SK-N-DZ (cell line): Measurements from ENCODE around the gene RTN4R.
"Not testable (repeated sequence)": the region's sequence is repeated elsewhere in the genome, so short reads cannot be mapped to it uniquely, and the experiment has no call there.

Source experiments
- DNase-seq: peaks from one replicate; pipeline ENCODE4 v3.0.0-alpha.2; 2015; ENCODE audit warnings: low spot score

Gene RTN4R

DNA sequence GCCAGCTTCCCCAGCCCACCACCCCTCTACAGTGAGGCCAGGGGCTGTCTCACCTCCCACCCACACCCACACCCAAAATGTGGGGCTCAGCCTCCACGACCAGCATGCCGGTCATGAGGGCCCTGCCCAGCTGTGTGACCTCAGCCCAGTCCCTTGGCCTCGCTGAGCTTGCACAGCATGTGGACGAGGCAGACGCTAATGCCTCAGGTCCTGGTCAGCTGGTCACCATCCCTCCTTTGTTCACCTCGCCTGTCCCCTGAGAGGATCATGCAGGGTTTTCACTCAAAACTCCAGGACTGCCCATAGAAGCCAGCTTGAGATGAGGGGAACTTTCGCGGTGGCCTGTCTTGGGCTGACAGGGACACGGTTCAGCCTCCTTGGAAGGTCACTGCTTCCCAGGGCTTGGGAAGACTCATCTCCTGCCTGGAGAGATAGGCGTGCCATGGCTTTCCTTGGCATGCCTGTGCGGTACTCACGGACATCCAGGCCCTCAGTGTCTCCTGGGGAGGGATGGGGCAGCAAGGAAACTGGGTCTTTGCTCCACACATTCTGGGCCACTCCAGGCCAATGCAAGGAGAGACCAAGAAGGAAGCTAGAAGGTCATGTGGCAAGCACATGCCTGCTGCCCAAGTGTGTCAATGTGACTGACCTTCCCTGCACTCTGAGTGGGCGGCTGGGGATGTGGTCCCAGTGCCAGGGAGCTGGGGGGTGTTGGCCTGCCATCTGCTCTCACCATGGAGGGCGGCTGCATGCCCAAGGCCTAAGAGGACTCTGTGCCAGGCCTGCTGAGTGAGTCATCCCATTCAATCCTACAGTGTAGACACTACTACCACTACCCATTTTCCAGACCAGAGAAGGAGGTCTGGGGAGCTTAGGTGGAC lies 3.2 kb upstream of the RTN4R start:
- DNase-seq, result no peak

DNA sequence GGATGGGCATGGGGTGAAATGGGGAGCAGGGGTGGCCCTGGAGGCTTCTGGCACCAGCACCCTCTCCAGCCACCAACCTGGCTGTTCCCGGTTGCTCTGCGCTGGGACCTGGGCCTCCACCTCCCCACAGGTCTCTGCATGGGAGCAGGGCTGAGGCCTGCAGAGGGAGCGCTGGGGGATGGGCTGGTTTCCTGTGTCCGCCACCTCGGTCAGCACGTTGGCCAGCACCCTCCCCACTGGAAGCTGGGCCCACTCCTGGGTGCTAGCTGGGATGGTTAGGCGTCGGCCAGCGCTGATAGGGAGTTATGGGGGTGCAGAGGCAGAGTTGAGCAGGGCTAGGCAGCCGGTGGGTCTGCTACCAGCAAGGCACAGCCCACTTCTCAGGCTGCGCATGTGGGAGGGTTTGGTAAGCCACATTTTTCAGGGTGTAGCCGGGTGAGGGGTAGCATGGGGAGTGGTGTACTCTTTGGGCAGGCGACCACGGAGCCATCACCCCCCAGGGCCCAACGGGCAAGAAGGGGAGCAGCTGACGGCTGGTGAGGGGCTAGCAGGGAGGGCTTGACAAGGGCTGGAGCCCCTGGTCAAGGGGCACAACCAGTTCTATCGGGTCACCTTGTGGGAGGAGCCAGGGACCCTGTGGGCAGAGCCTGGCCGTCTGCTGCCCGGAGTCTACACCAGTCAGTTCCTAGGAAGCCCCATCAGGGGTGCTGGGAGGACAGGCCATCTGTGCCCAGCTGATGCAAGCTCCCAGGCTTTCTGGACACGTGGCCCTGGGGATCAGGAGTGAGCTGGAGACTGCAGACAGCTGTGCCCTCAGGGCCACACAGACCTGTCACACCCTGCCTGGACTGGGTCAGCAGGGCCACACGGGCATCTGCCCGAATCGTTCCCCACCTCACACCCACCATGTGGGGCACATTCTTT lies 2.3 kb upstream of the RTN4R start:
- DNase-seq, result not testable (repeated sequence)

GRCh38 chr22:20269673-20270072 lies 1.6 kb upstream of the RTN4R start:
- DNase-seq, result not testable (repeated sequence)

- not testable (repeated sequence) for DNase-seq
These were observed 1.1 kb upstream of the RTN4R start for GRCh38 chr22:20269201-20269600.

DNA sequence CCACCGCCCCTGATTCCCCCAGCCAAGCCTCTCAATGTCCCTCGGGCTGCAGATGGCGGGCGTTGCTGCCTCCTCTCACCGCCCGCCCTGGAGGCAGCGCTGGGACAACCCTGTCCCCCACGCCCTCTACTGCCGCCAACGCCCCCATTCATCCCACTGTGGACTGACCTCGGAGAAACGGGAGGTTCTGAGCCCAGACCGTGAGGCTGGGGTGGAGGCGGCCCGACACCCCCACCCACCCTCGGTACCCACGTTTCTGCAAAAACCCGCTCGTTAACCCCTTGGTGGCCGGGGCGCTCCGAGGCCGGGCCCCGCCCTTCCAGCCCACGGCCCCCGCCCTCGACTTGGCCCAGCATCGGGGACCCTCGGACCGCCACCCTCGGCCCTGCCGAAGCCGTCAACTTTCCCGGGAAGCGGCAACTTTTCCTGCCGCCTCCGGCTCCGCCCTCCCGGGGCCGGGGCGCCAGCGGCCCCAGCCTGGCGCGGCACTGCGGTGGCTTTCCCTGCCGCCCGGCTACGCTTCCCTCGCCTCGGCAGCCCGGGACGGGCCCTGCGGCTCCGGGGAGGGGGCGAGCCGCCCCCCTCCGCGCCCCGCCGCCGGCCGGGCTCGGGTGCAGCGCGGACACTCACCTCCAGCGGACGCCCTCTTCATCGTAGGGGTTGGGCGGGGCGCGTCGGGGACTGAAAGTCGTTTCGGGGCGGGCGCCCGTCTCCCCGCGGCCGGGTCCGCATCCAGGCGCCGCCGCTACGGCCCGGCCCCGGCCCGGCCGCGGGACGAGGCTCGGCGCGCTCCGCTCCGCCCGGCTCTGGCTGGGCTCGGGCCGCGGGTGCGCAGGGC lies 458 bp downstream of the RTN4R start:
- no peak for DNase-seq

DNA sequence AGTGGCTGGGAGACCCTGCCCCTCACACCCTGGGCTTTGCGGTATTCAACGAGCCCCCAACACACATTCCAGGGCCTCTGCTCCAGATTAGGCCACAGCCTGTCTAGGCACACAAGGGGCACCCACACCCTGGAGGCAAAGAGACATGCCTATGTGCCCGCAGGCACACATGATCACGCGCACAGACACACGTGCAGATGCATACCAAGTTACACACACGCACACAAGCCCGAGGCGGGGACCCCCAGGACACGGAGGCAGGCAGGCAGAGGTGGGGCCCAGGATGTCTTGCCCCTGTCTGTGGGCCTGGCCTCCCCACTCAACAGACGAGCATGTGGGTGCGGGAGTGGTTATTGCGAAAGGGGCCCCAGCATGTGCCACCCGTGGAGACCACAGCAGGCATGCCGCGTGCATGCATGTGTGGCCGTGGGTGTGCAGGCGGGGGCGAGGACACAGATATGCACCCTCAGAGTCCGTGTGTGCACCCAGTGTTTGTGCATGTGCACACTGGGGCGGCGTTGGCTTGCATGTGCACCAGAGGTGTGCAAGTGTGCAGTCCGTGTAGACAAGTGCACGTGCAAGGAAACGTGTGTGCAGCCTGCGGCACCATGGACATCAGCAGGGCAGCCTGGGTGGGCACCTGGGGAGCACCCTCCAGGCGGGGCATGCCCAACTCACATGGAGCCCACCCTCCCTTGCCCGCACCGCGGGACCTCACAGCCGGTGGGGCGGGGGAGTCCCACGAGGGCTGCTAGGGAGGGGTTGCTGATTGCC lies 1.3 kb downstream of the RTN4R start:
- not testable (repeated sequence) for DNase-seq

DNA sequence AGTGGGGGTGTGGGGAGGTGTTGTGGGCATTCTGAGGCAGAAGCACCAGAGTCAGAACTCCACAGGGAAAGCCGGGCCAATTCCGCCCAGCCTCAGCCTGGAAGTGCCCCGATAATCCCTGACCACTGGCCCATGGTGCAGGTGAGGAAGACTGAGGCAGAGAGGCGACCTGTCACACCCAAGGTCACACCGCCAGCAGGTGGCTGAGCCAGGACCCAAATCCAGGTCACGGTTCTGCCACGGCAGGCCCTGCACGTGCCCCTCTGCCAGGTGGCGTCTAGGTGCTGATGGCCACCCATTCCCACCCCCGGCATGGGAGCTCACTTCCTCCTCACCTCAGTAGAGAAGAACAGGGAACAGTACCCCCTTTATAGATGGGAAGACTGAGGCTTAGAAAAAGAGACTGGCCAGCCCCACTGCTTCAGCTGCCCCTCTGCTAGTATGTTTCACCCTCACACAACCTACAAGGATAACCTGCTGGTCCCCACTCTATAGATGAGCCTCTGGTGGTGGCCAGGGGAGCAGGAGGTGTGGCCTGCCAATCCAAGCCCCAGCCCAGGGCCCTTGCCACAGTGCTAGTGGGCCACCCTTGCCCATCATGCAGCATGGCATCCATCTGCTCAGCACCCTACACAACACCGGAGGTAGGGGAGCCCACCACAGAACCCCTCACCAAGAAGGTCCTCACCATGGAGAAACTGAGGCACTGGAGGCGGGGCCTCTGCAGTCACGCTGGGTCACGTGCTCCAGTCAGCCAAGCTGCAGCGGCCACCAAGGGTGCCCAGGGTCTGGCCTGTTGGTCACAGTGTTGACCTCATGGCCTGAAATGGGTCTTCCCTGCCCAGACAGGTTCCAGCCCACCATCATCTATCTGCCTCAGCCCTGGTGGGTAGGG lies 2.1 kb downstream of the RTN4R start:
- not testable (repeated sequence) for DNase-seq

- no peak for DNase-seq
These were observed 3.3 kb downstream of the RTN4R start for GRCh38 chr22:20264614-20265452.

DNA sequence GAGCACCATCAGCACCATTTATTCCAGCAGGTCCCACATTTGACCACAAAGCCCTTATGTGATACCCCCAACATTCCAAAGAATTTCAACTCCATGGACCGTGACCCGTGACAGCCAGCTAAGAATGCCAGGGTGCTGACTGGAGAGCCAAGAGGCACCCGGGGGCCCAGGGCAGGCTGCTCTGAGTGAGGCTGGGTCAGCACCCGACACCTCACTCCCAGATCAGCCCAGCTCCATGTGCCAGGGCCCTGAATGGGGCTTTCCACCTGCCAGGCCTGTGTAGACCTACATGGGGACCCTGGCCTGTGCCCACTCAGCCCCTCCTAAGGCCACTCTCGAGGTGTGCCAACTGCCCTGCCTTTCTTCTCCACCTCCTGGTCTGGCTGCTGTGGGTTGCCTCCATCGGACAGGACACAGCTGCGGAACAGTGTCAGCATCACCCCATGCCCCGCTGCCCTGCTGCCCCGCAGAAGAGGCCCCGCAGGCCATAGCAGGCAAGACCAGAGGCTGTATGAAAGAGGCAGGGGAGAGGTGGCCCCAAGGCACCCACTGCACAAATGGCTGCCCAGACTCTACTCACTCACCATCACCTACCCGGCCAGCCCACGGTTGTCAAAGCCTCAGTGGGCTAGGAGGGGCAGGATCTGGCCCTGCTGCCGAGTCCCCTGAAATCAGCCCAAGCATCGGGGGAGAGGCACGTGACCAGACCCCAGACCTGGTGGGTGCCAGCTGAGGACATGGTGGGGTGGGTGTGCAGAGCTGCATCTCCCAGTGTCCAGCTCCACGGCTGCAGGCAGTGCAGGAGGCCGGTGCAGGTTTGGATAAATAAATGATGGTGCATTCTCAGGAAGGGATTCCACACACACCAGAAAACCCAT lies 4.5 kb downstream of the RTN4R start:
- DNase-seq, result not testable (repeated sequence)

DNA sequence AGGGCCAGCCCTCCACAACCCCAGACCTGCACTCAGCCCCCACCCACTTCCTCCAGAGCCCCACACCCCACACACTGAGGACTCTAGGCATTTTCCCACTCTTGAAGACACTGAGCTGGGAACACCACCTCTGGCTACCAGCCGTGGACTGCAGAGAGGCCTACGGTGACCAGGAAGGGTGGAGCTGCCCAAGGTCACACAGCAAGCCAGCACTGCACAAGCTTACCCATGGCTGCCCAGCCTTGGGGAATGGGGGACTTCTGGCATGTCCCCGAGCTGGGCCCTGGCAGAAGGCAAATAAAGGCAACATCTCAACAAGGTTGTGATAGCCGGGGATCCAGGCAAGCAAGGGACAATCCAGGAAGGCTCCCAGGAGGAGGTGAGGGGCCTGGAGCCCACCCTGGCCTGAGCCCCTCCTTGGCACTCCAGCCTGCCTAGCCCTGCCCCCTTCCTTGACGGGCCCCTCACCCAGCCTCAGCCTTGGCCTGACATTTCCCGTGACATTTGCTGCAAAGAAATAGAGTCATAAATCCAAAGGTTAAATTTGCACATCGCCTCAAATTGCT lies 5.5 kb downstream of the RTN4R start:
- DNase-seq, result no peak

GRCh38 chr22:20261848-20262581 lies 6.1 kb downstream of the RTN4R start:
- DNase-seq, result no peak

GRCh38 chr22:20260071-20260765 lies 7.9 kb downstream of the RTN4R start:
- DNase-seq, result no peak

GRCh38 chr22:20259327-20259688 lies 8.8 kb downstream of the RTN4R start:
- no peak for DNase-seq

- DNase-seq, result no peak
These were observed 9.4 kb downstream of the RTN4R start for GRCh38 chr22:20258584-20259326.

DNA sequence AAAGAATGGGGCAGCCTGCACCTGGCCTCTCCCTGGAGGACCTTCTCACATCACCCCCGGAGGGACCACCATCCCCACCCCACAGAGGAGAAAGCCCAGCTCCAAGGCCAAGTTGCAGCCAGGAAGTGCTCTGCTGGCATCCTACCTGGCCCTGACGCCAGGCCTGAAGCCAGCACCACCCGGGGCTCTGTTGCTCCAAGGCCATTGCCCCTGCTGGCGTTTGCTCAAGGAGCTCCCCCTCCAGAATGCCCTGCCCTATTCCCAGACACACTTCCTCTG lies 10.2 kb downstream of the RTN4R start:
- no peak for DNase-seq
